HG03108 (cell line): Measurements from ENCODE around the gene UST.

Experiments
- ATAC-seq: cut with Tn5 transposase; IDR thresholded peaks from one replicate; pipeline ENCODE4 v1.9.1; 2021; ENCODE audit warnings: moderate library complexity; ENCODE audit not compliant: unreplicated experiment

The UST gene

DNA sequence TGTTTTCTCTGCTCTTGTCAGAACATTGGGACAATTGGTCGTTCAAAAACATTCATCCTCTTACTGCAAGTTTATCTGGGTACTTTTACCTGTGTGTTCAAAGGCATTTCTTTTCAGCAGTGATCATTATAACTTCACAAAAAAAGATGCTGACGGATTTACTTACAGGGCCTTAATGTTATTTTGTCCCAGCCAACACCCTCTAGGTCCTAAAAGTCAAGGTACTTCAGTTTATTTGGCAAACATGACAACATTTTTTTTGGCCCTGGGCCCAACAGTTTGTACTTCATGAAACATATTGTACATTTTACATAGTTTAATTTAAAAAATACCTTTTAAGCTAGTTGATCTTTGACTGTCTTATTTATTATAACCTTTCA is 329.5 kb downstream of the UST start:
- no peak for ATAC-seq

DNA sequence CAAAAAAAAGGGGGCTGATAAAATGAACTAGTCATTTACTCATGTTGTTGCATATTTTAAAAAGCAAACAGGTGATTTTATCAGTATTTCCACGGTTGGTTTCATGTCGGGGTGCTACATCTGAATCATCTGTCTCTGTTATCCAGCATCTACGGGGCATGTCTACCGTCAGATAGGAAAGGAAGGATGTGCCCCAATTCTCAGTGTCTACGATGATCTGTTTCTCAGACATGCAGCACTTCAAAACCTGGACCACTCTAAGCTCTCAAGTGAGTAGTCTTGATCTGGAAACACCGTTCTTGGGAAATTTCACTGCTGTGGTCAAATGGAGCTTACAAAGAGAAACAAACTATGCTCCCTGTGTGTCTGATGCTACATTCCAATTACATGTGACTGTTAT is 330.4 kb downstream of the UST start:
- ATAC-seq: no peak

DNA sequence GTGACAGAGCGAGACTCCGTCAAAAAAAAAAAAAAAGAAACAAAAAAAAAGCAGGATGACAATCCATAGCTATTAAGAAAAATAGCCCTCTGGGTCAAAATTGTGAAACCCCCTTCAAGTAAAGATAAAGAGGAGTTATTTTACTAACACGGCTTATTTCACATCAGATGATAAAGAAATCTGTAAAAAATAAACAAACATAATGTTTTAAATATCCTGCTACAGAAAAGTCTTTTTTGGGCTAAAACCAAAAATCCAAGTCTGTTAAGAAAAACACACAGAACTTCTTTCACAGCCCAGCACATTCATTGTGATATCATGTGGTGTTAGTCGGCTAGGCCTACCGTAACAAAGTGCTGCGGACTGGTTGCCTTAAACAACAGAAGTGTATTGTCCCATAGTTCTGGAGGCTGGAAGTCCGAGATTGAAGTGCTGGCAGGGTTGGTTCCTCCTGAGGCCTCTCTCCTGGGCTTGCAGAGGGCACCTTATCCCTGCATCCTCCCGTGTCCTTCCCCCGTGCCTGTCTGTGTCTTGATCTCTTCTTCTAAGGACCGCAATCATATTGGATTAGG is 331.5 kb downstream of the UST start:
- no peak for ATAC-seq

DNA sequence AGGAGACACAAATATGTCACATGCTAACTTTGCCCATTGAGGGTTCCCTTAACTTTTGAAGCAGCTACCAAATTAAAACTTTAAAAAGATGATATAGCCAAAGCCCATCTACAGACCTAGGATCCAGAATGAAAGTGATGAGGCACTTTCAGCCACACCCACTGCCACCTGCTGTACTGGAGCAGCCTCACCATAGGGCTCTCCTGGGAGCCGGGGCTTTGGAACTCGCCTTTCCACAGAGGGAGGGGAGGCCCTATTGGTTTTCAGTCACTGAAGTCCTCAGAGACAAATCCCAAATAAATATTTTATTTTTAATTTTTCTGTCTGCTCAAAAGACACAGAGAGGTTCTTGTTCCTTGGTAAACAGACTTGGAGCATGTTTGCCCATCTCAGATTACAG is 332.6 kb downstream of the UST start:
- no peak for ATAC-seq

DNA sequence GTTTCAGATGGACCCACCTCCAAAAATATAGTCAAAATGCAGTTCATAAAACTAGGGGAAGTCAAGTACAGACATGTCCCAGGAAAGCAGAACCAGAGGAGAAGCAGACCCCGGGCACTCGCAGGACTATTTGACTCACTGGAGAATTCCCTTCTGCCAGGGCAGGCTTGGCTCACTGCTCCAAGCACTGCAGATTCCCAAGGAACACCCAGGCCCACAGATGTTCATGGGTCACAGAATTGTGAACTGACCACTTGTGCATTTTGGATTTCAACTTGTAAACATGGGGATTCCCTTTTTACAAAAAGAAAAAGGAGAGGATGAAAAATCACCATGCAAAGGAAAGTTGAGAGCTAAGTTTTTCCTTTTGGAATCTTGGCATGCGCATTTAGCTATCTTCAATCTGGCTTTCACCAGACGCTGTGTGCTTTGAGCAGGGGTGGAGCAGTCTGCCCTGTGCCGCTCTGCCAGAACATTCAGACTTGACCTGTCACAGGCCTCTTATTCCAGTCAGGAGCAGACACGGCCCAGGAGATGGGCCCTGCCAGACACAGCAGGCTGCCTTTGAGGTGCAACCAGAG is 333.2 kb downstream of the UST start:
- no peak for ATAC-seq

DNA sequence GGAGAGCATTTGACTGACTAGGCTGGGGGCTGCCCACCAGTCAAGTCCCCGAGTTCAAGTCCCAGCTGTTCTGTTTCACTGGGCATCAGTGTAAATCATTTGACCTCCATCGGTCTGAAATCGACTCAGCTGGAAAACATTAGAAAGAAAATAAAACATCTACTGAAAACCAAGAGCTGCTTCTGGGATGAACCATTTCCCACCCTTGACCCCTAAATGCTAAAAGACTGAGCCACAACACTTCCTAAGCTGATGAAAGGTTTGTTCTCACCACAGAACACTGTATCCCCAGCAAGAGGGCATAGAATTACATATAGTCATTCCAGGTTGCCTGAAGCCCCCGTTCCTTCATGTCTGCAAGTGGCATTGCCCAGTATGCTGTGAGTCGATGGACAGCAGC is 333.7 kb downstream of the UST start:
- ATAC-seq: no peak

DNA sequence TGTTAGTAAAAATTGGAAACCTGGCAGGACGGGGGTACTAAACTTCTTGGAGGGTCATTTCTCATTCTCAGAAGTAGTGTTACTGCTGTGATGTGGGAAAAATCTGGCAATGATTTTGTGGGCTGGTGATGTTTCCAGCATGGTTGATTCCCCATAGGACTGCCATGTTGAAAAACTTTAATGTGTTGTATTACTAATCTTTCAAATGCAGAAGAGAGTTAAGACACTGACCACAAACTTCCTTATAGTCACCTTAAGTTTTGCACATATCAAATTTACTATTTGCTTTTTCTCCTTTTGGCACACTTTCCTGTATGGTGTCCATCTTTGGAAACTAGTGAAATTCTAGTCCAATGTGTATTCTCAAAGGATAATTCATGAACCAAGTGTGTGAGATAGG is 334.5 kb downstream of the UST start:
- no peak for ATAC-seq

DNA sequence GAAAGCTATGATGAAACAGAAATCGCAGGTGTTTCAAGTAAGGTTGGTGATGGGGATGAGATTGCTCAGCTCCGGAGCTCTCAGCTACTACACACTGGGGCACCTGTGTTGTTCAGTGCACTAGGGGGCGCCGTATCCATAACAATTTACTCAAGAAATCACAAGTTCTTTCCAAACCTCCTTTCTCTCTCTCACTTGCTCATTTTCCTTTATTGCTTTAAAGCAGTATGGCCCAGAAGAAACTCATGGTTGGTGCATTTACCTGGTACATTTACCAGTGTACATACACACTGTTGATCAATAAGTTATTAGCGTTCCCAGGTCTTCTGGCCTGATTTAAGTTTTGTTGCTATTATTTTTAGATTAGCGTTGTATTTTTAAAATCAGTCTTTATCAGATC is 335.5 kb downstream of the UST start:
- ATAC-seq: no peak

DNA sequence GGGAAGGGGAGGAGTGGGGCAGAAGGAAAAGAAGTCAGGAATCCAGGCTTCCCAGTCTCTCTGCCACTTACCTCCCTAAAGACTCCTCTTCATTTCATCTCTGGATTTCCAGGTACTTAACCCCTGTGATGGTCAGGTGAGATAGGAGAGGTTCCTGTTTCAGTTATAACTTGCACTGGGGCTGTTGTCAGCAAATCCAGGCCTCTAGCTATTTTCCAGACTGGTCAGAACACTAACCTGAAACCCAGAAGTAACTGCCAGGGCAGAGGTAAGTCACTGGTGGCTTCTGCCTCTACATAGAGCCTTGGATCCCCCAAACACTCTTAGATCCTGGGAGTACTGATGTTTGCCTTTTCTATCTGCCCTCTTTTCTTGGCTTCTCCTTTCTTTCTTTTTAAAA is 337.2 kb downstream of the UST start:
- ATAC-seq: no peak

DNA sequence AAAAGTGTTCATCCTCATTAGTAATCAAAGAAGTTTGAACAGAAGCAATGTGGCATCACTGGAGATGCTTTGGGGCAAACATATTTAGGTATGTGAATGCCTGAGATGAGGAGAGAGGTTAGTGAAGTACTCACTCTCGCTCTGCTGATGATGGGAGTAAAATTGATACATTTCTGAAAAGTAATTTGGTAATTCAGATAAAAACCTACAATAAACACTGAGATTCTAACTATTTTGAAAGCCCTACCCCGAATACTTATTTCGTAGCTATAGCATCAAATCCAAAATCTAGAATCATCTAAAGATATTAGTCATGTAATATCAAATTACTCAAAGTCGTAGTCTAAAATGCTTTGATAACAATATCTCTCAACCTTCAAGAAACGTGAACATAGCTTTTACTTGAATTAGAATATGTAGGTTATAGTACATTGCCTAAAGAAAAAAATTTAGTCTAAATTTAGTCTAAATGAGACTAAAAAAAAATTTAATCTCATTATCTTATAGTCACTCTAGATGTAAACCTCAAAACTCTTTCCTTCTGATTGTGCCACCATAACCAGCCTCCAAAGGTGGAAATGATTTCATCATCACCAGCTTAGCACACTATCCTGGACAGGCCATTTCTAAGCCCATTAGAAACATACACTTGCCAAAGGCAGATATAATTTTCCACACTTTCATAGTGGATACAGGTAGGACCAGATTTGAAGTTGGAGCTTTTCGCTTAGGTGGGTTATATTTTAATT is 338.2 kb downstream of the UST start:
- no peak for ATAC-seq

DNA sequence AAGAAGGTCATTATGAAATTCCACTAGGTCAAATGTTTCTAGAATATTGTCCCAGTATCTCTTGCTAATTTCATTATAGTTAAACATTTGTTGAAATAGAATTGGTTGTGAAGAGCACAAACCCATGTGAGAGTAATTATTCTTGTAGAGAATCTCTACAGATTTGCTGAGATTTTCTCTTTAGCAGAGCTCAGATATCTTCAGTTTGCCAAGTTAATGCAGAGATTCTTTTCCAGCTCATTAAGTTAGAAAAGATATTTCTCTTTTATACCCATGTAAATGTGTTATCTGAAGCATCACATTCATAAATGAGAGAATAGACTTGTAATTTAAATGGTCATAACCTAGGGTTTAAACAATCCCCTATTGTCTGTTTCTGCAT is 338.7 kb downstream of the UST start:
- ATAC-seq: no peak

DNA sequence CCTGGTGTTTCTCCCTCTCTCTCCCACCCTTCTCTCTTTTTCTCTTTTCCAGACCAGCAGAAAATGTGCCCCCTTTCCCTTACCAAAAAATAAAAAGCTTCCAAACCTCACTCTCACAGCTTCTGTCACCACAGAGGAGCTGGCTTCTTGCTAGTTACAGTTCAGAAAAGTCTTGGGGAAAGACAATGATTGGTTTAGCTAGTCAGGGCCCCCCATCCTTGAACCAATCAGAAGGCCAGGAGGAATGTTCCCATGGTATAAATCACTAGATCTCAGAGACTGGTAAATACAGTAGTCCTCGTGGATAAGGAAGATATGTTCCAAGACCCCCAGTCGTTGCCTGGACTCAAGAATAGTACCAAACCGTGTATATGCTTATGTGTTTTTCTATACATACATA is 339.5 kb downstream of the UST start:
- ATAC-seq: no peak

DNA sequence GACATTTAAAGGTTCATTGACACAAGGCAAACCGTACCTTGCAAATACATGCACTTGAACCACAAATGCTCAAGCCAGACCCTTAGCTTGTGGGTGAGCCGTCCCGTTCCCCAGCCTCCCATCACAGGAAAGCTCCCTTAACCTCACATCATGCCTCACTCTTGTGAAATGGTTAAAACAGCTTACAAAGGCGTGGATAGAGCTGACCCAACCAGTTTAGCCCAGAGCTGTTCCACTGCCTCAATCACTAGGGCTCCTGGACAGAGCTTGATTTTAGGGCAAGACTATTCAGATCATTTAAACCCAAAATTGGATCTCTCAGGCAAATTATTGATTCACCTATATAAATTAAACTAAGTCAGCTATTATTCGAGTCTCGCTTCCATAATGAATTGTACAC is 341.1 kb downstream of the UST start:
- ATAC-seq: no peak

DNA sequence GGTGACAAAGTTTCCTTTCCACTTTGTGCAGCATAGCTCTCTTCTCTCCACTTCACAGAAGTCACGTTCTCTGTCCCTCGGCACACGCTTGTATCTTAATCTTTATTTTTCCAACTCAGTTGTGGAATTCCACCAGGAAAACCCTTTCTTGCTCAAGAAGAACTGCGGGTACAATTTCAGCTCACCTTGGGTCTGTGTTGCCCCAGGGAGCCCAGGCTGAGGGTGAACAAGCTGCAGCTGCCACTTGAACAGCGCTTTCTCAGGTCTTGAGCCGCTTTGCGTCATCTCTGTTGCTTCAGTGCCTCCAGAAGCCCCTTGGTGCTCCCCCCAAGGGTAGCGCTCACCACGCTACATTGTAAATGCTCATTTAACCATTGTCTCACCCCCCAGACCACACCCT is 341.5 kb downstream of the UST start:
- no peak for ATAC-seq

DNA sequence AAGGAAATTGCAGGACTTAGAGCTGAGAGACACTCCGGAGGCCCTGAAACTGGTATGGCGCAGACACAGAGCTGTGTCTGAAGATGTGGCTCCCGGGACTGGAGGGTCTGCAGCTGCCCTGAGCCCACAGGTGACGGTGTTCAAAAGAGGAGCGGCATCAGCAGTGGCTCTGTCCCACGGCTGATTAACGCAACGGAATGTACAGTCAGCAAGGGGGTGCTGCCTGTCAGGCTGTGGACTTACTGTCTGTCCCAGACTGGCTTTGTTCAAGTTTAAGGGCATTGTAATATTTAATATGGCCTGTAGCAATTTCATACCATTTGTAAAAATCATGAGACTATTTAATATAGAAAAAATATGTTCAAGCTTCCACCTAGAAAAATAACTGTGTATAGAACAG is 342.7 kb downstream of the UST start:
- no peak for ATAC-seq

DNA sequence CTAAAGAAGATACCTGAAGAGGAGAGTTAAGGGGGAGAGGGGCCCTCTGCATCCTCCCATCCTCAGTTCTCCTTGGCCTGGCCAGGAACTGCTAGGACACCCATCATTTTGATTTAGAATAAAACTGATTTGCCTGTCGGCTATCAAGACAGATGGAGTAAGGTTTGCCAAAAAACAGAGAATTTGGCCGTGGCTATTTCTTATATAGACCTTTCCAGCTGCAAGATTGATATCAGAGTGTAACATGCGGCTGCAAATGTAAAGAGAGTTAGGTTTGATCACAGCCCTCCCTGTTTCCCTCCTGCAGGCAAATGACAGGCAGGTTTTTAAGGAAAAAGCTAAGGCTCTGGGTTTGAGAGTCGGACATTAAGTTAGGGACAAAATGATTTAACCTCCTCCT is 344.1 kb downstream of the UST start:
- ATAC-seq: no peak

DNA sequence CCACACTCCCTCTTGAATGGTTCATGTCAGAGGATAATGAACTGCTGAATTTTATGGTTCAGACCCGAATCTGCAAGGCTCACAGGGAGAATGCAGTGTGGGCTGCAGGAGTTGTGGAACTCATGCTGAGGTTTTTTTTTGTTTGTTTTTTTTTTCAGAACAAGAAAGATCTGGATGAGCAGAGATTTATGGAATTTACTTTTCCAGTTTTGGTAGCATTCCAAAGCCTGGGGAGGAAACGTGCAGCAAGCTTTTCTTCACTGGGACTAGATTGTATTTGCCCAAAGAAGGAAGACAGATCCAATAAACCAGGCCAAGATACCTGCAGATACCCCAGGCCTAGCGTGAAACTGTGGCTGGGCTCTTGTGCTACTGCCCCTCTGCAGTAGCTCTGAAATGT is 346.8 kb downstream of the UST start:
- no peak for ATAC-seq

DNA sequence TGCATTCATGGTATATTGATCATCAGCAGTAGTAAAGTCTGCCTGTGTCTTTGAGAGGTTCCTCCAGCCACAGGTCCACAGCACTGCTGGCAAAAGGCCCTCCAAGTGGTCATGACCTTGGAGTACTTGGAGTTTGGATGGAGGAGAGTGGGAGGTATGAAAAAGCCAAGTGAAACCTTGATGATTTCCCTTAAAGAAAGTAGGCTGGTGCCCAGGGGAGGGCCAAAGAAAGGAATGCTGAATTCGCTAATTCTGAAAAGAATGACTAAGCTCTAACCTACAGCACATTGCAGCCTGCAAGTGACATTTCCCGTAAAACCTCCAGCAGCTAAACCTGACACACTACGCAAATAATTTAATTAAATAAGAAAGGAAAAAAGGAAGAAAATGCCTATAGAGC is 347.3 kb downstream of the UST start:
- no peak for ATAC-seq

DNA sequence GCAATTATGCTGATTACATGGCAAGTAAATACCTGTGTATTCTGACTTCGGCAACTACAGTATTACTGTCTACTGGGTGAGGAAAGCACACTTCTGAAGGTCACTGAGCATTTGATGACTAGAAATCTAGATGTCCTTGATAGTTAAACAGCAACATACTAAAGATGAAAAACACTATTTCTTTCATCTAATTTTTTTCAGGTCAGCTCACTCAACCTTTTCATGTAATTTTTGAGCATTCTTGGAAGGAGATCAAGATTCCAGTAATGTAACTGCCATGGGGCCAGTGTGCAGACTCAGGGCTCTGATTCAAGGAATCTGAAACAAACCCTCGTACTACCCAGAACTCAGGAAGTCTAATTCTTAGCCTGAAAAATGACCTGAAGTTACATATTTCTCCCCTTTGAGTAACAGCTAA is 348.1 kb downstream of the UST start:
- no peak for ATAC-seq

DNA sequence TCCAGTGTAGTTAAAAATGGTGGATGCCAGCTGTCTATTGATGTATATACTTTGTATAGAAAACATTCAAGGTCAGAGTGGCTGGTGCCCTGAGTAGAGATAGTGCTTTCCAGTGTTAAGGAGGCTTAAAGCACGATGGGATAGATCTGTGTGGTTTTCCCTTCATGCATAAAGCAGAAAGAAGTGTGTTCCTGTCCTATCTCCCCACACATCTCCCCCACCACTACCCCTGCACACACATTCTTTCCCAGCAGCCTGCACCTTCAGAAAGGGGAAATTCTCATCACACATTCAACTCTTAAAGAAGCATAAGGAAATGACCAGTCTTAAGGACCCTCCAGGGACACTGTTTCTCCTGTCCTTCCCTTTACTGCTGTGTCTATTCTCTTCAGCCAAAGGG is 349.0 kb downstream of the UST start:
- ATAC-seq: no peak

DNA sequence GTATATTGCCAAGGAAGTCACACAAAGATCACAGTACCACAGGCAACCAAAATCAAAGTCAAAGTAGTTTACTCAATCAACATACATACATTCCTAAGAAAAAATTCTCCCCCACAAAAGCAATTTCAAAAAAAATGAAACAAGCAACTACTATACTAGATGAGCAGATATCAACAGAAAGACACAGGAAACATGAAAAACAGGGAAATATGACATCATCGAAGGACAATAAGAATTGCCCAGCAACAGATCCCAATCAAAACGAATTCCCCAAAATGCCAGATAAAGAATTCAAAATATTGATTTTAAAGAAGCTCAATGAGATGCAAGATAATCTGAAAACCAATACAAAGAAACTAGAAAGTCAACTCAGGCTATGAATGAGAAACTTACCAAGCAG is 351.0 kb downstream of the UST start:
- no peak for ATAC-seq

DNA sequence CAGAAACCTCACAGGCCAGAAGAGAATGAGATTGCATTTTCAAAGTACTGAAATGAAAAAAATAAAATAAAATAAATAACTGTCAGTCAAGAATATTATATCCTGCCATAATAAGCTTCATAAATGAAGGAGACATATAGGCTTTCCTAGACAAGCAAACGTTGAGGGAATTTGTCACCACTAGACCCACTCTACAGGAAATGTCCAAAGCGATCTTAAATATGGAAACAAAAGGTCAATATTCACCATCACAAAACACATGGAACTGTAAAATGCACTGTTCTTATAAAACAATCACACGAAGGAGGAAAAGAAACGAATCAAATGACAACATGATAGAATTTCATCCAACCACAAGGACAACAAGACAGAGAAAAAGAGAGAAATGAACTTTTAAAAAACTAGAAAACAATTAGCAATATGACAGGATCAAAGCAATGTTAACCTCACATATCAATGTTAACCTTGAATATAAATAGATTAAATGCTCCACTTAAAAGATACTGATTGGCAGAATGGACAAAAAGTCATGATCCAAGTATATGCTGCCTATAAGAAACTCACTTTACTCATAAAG is 352.0 kb downstream of the UST start:
- no peak for ATAC-seq

DNA sequence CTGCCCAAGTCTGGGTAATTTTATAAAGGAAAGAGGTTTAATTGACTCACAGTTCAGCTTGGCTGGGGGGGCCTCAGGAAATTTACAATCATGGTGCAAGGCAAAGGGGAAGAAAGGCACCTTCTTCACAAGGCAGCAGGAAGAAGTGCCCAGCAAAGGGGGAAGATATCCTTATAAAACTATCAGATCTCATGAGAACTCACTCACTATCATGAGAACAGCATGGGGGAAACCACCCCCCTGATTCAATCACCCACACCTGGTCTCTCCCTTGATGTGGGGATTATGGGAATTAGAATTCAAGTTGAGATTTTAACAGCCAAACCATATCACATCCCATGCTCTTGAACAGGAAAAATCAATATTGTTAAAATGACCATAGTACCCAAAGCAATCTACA is 355.5 kb downstream of the UST start:
- ATAC-seq: no peak
